ENCODE data around the gene NSDHL. TPM values are rescaled to one million over a fixed set of nuclear protein-coding genes. Genes with fewer than 3 reads are reported as not detected.

Gene NSDHL
- total RNA-seq, 2 experiments from 2014 or later: 11.4 to 13.8 TPM

DNA sequence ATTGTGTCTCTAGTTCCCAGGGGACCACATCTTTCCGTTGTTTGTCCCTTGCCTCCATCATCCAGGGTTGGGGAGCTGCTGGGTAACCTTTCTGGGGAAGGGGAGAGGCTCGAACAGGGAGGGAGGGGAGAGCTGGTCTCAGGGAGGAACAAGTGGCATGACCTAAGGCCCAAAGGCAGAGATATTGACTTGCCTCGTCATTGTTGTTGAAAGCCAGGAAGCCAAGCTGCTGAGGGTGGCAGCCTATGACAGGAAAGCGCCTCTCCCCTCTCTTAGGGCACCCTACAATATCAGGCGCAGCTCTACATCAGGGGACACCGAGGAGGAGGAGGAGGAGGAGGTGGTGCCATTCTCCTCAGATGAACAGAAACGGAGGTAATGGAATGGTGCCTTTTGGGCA, 87.8 kb downstream of the NSDHL start:
- Mint-ChIP-seq H3K27ac (no peak overlapping the region), H3K27me3 (peaks cover 2% of the 10 kb centered on the region), H3K36me3 (no peaks in the 10 kb centered on the region), H3K4me1 (peaks cover 2% of the 10 kb centered on the region), H3K4me3 (no peak overlapping the region), H3K9me3 (no peaks in the 10 kb centered on the region)
- DNase-seq: no peak
- POLR2A ChIA-PET: no interaction called here
- ATAC-seq (ENCODE audit: low read depth): no peak

Other genes starting within 250 kb of the NSDHL start
- gene GABRQ, start 193.2 kb upstream of the NSDHL start, total RNA-seq: not detected
- gene MAGEA3, start 132.3 kb upstream of the NSDHL start, total RNA-seq: not detected
- under 1 TPM in 1 of 2 experiments, not detected in 1; 0.61 TPM for gene CSAG2, start 121.8 kb upstream of the NSDHL start, total RNA-seq
- not detected for gene MAGEA2B, start 116.4 kb upstream of the NSDHL start, total RNA-seq
- not detected for gene CSAG1, start 97.3 kb upstream of the NSDHL start, total RNA-seq
- gene MAGEA12, start 97.3 kb upstream of the NSDHL start, total RNA-seq: not detected
- not detected for gene MAGEA2, start 77.2 kb upstream of the NSDHL start, total RNA-seq
- not detected for gene CSAG3, start 71.8 kb upstream of the NSDHL start, total RNA-seq
- not detected for gene MAGEA6, start 61.4 kb upstream of the NSDHL start, total RNA-seq
- gene CETN2, start 306 bp upstream of the NSDHL start, total RNA-seq: 1 to 10 TPM; 7.3 to 8.9 TPM
- 1 to 10 TPM; 1.6 to 1.9 TPM for gene ZNF185, start 67.0 kb downstream of the NSDHL start, total RNA-seq
- gene PNMA5, start 163.1 kb downstream of the NSDHL start, total RNA-seq: under 1 TPM; 0.17 TPM
- 1 to 10 TPM; 5.7 to 6.3 TPM for gene PNMA3, start 225.4 kb downstream of the NSDHL start, total RNA-seq
- gene PNMA6A, start 241.4 kb downstream of the NSDHL start, total RNA-seq: under 1 TPM; 0.40 to 0.97 TPM

Measured in activated naive CD8-positive, alpha-beta T cell treated with anti-CD3 and anti-CD28 coated beads, Interleukin-2, amount 10 ng/mL, durations not matched to agents 7 days and 5 days (primary cell).